ENCODE measurements around the gene FAM168A.
A peak's percentile ranks its signal among the peaks of the same experiment; 100 is the strongest.

Gene FAM168A

GRCh38 chr11:73416786-73417185 is 181.1 kb downstream of the FAM168A start:
- DNase-seq: peak; percentile 67

- DNase-seq: peak; percentile 86
These were observed 181.9 kb downstream of the FAM168A start for GRCh38 chr11:73415854-73416615.

- no peak for DNase-seq
These were observed 182.8 kb downstream of the FAM168A start for GRCh38 chr11:73414977-73415651.

- no peak for DNase-seq
These were observed 184.7 kb downstream of the FAM168A start for GRCh38 chr11:73413256-73413655.

- DNase-seq: no peak
These were observed 185.6 kb downstream of the FAM168A start for GRCh38 chr11:73412308-73412707.

GRCh38 chr11:73411031-73411430 is 186.9 kb downstream of the FAM168A start:
- no peak for DNase-seq

GRCh38 chr11:73410627-73411026 is 187.3 kb downstream of the FAM168A start:
- DNase-seq: no peak

GRCh38 chr11:73409431-73409830 is 188.5 kb downstream of the FAM168A start:
- no peak for DNase-seq

- no peak for DNase-seq
These were observed 191.3 kb downstream of the FAM168A start for GRCh38 chr11:73406619-73407018.

GRCh38 chr11:73406131-73406530 is 191.8 kb downstream of the FAM168A start:
- no peak for DNase-seq

- DNase-seq: no peak
These were observed 192.8 kb downstream of the FAM168A start for GRCh38 chr11:73405146-73405510.

GRCh38 chr11:73404506-73405145 is 193.3 kb downstream of the FAM168A start:
- DNase-seq: peak; percentile 5

- peak; percentile 71 for DNase-seq
These were observed 193.9 kb downstream of the FAM168A start for GRCh38 chr11:73404048-73404447.

GRCh38 chr11:73403541-73403940 is 194.4 kb downstream of the FAM168A start:
- no peak for DNase-seq

GRCh38 chr11:73402834-73403185 is 195.1 kb downstream of the FAM168A start:
- peak; percentile 58 for DNase-seq

GRCh38 chr11:73401924-73402833 is 195.7 kb downstream of the FAM168A start:
- DNase-seq: peak; percentile 40

- no peak for DNase-seq
These were observed 196.5 kb downstream of the FAM168A start for GRCh38 chr11:73401217-73401923.

GRCh38 chr11:73400293-73400692 is 197.6 kb downstream of the FAM168A start:
- no peak for DNase-seq

- DNase-seq: no peak
These were observed 198.3 kb downstream of the FAM168A start for GRCh38 chr11:73399636-73400035.

- DNase-seq: no peak
These were observed 198.7 kb downstream of the FAM168A start for GRCh38 chr11:73399159-73399590.

- DNase-seq: peak; percentile 11
These were observed 199.2 kb downstream of the FAM168A start for GRCh38 chr11:73398721-73399120.

- DNase-seq: no peak
These were observed 199.8 kb downstream of the FAM168A start for GRCh38 chr11:73398132-73398526.
